NCI-H510A (cell line): Measurements from ENCODE around the gene DBF4B.
"Not testable (repeated sequence)": the region's sequence is repeated elsewhere in the genome, so short reads cannot be mapped to it uniquely, and the experiment has no call there.

ENCODE experiments used
- DNase-seq: peaks from one replicate; lab custom pipeline; 2025; lab: John Stamatoyannopoulos, UW

Gene DBF4B

GRCh38 chr17:44734272-44734671 lies 25.8 kb downstream of the DBF4B start:
- DNase-seq = no peak

DNA sequence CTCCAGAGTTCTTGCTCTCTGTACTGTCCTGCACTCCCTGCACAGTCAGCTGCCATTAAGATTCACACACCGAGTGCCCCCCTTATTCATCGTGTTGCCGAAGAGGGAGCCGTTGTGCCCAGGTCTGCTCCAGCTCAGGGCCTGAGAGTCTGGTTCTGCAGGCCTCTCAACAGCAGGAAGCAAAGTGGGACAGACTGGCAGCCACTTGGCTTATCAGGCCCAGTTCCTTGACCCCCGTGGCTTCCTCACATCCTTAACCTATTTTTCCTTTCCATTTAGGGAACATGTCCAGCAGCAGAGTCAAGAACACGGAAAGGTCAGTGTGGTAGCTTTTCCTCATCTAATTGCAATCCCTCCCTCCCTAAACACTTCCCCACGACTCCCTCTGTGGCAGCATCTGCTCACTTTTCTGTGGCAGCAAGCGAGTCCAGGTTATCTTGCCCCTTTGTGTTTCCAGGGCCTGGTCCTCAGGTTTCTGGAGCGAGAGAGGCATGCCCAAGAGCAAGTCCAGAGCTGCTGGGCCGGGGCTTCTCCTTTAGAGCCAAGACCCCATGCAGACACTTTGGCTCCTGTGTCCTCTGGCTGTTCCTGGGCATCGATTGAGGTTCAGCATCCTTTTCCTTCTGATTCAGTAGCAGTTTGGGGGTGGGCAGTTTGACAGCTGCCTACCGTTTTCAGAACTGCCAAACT lies 28.2 kb downstream of the DBF4B start:
- no peak for DNase-seq

GRCh38 chr17:44738214-44738906 lies 29.9 kb downstream of the DBF4B start:
- no peak for DNase-seq

GRCh38 chr17:44741316-44741715 lies 32.9 kb downstream of the DBF4B start:
- DNase-seq = no peak

DNA sequence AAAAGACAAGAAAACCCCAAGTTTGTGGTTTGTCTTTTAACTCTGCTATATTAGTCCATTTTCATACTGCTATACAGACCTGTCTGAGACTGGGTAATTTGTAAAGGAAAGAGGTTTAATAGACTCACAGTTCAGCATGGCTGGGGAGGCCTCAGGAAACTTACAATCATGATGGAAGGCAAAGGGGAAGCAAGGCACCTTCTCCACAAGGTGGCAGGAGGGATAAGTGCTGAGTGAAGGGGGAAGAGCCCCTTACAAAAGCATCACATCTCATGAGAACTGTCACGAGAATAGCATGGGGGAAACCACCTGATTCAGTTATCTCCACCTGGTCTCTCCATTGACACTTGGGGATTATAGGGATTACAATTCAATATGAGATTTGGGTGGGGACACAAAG lies 36.8 kb downstream of the DBF4B start:
- no peak for DNase-seq

DNA sequence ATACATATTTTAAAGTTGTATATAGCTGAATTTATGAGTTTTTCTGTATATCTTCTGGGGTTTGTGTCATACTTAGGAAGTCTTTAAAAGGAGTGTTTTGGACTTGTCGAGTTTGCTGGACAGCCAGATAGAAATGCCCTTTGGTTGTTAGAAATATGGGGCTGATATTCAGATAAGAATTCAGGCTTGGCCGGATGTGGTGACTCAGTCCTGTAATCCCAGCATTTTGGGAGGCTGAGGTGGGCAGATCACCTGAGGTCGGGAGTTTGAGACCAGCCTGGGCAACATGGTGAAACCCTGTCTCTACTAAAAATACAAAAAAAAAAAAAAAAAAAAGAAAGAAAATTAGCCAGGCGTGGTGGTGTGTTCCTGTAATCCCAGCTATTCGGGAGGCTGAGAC lies 37.3 kb downstream of the DBF4B start:
- not testable (repeated sequence) for DNase-seq

DNA sequence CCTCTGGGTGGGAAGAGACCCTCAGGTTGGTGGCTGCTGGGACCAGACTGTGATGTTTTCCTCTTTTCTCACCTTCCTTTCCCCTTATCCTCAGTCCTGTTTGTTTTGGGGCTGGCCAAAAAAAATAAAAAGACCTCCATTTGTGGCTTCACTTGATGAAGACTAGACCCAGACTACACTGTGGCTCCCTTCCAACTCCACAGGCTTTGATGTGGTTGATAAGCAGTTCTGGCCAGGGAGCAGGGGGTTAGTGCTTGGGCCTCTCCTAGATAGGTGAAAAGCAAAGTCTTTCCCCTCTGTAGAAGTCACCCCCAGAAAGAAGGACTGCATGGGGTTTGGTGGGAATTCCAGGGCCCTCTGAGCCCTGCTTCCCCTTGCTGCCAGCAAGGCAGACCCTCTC lies 39.1 kb downstream of the DBF4B start:
- DNase-seq = no peak

- no peak for DNase-seq
Measured at GRCh38 chr17:44749076-44749979, 40.9 kb downstream of the DBF4B start.

DNA sequence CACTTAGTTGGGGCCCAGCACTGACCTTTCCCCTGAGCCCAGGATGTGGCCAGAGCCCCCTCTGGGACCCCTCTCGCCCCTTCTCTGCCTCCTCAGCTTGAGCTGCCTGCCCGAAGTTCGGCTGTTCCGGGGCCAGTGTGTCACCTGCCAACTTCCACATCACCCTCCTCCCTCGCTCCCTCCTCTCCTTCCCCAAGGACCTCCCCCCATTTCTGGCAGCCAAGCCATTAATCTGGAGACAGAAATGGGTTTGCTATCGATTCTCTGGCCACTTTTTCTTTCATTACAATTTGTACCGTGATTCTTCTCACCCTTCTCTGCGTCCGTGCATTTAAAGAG lies 41.5 kb downstream of the DBF4B start:
- no peak for DNase-seq

DNA sequence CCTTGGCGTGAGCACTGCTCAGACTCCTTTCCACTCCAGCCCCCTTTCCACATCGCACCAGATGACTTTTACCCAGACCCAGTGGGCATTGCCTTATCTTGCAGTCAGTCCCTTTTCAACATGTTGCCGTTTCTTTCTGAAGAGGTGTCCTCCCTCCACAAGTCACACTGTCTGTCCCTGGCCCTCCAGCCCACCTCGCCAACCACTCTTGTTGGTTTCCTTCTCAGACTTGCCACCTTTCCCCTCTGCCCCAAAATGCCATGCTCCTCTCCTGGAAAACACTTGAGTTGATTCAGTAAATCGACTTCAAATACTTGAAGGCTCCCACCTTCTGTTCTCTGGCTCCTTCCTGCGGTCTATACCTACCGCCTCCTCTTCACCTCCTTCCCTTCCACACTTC lies 42.9 kb downstream of the DBF4B start:
- DNase-seq = no peak

- no peak for DNase-seq
Measured at GRCh38 chr17:44751806-44752205, 43.3 kb downstream of the DBF4B start.

DNA sequence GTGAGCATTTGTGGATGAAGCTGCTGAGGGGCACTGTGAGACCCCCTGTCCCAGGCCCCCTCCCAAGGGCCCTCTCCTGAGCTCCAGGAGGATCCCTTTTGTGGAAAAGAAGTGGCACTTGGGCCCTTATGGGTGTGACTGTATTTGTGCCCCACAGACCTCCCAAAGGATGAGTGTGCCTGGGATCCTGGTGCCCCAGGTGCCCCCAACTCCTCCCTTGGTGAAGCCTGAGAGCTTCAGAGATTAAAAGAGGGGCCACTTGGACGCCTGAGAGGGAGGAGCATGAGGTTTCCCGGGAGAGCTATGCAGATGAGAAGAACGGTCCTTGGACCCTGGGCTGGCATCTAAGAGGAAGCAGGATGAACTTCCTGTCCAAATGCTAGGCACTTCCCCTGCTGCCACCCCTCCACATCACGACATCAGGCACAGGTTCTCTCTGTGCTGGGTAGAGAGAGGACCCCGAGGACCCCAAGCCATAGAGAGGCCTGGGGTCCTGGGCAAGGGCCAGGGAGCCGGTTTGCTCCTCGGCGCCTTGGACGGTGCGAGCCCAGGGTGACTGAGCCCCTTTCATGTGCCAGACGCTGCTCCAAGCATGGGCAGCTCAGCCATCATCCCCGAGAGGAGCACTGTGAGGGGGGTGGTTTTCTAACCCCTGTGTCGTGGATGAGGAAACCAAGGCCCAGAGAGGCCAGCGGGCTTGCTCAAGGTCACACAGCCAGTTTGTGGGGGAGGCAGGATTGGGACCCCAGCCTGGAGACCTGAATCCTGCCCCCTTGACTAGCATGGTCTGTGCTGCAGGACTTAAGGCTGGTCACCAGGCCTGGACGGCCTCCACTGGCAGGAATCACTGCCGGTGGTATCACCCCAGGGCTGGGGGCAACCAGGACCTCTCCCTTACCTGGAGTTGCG lies 44.7 kb downstream of the DBF4B start:
- no peak for DNase-seq

GRCh38 chr17:44754276-44754675 lies 45.8 kb downstream of the DBF4B start:
- no peak for DNase-seq

GRCh38 chr17:44755180-44755579 lies 46.7 kb downstream of the DBF4B start:
- DNase-seq = not testable (repeated sequence)

DNA sequence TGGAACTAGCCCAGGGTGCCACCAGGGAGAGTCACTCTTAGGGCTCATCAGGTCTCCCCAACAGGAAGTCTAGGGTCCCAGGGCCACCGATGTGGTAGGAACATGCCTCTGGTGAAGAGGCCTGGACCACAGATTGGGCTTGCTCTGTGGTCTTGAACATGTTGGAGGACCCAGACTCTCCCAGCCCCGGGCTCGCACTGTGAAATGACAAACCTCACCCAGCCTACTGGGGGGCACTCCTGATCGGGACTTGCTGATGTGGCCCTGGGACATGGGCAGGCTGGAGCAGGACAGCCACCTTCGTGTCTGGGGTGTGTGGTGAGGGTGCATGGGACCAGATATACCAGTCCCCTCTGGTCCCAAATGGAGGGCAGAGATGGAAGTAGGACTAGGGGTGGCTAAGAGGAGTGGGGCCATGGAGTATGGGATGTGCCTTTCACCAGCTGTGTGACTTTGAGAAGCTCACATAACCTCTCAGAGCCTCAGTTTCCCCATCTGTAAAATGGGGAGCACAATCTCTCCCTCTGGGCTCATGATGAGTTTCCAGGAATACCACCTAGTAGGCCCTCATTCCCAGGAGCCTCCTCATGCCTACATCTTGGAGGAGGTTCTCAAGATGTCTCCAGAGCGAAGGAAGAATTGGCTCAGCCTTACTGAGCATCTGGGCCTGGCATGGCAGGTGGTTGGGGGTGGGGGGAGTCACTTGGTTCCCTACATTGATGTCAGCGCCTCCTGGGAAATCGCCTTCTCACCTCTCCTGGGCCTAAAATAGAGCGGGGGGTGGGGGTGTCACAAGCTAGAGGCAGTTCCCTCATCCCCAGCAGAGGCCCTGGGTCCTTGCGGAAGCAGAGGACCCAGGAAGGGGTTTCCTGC lies 48.8 kb downstream of the DBF4B start:
- DNase-seq = no peak

GRCh38 chr17:44757918-44758413 lies 49.5 kb downstream of the DBF4B start:
- no peak for DNase-seq

DNA sequence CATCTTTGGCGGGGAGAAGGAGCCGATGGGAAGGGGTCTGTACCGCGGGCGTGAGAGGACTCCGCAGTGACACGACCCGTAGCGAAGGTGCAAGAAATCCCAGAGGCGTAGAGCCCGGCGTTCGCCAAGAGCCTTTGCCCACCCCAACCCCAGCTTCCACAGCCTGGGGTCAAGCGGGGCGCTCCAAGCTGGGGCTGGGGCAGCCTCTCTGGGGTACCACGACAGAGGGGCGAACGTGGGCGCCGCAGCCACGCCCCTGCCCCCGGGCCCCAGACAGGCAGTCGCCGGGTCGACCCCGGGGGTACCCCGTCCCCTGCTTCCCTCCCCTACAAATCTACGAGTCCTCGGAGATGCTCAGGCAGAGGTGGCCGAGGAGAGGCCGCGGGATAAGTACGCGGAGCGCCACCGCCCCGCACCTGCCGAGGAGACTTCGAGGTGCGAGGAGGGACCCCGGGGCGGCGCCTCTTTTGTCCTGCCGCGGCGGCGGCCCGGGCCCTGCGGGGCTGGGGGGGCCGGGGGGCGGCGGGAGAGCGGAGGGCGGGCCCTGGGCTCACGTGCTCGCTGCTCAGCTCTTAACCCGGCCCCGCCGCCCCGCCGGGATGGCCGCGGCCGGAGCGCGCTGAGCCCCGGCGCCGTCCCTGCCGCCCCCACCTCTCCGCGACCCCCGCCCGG lies 50.1 kb downstream of the DBF4B start, which contains the start of gene ADAM11:
ADAM11 (plus strand) TSS at position 575 of the 672 bp plus-strand sequence. CDS start 212 bp downstream, outside the sequence.
- DNase-seq = no peak

- DNase-seq = no peak
Measured at GRCh38 chr17:44759086-44759915, 50.8 kb downstream of the DBF4B start.

GRCh38 chr17:44759916-44760243 lies 51.4 kb downstream of the DBF4B start:
- DNase-seq = no peak
